ENCODE data around the gene NUP210. TPM values are rescaled to one million over a fixed set of nuclear protein-coding genes. Genes with fewer than 3 reads are reported as not detected.

The NUP210 gene
- polyA plus RNA-seq, 6 donors from 2014 or later = 10.4 to 69.3 (median 38.6) TPM

- H3K9me3 Mint-ChIP-seq = no peaks in the 10 kb centered on the region
- no peak overlapping the region for H3K4me3 Mint-ChIP-seq
- peaks cover 4 to 40% of the 10 kb centered on the region in 2 donors for H3K36me3 Mint-ChIP-seq
- H3K4me1 Mint-ChIP-seq = peaks cover 10 to 14% (median 12%) of the 10 kb centered on the region in 3 donors
- ATAC-seq (ENCODE audit: low read depth in 2 of 2) = no peak
- no peaks in the 10 kb centered on the region for H3K27me3 Mint-ChIP-seq
- no peak for DNase-seq
- peak overlapping the region in 1 of 6 donors; percentile 47 for H3K27ac Mint-ChIP-seq
Observed at GRCh38 chr3:13358051-13358450, 62.1 kb downstream of the NUP210 start.

- Mint-ChIP-seq H3K36me3 (peaks cover 4 to 41% of the 10 kb centered on the region in 2 donors), H3K9me3 (no peaks in the 10 kb centered on the region), H3K27ac (peak overlapping the region in 1 of 6 donors; percentile 63), H3K27me3 (no peaks in the 10 kb centered on the region), H3K4me3 (no peak overlapping the region), H3K4me1 (peaks cover 15 to 17% (median 17%) of the 10 kb centered on the region in 3 donors)
- ATAC-seq (ENCODE audit: low read depth in 2 of 2) (no peak), DNase-seq (no peak)
Observed at GRCh38 chr3:13357074-13357473, 63.0 kb downstream of the NUP210 start.

- H3K27ac Mint-ChIP-seq = no peak overlapping the region
- H3K36me3 Mint-ChIP-seq = peaks cover 6 to 58% of the 10 kb centered on the region in 2 donors
- DNase-seq (no peak), ATAC-seq (ENCODE audit: low read depth in 2 of 2) (no peak)
- H3K9me3 Mint-ChIP-seq = peaks cover 0 to 2% (median 0%) of the 10 kb centered on the region in 7 donors
- H3K4me3 Mint-ChIP-seq = no peak overlapping the region
- no peaks in the 10 kb centered on the region for H3K27me3 Mint-ChIP-seq
- H3K4me1 Mint-ChIP-seq = peaks cover 15 to 22% (median 17%) of the 10 kb centered on the region in 3 donors
Observed at GRCh38 chr3:13353936-13354542, 66.1 kb downstream of the NUP210 start.

- H3K4me1 Mint-ChIP-seq = peaks cover 15 to 27% (median 20%) of the 10 kb centered on the region in 3 donors
- peak overlapping the region in 3 of 6 donors; percentile 39 to 71 (median 44) for H3K27ac Mint-ChIP-seq
- DNase-seq (no peak), ATAC-seq (ENCODE audit: low read depth in 2 of 2) (no peak)
- H3K9me3 Mint-ChIP-seq = peaks cover 0 to 2% (median 0%) of the 10 kb centered on the region in 7 donors
- H3K36me3 Mint-ChIP-seq = peaks cover 6 to 56% of the 10 kb centered on the region in 2 donors
- no peak overlapping the region for H3K4me3 Mint-ChIP-seq
- no peaks in the 10 kb centered on the region for H3K27me3 Mint-ChIP-seq
Observed at GRCh38 chr3:13353506-13353905, 66.6 kb downstream of the NUP210 start.

- peaks cover 0 to 2% (median 0%) of the 10 kb centered on the region in 7 donors for H3K9me3 Mint-ChIP-seq
- peaks cover 14 to 32% (median 21%) of the 10 kb centered on the region in 3 donors for H3K4me1 Mint-ChIP-seq
- DNase-seq = no peak
- H3K4me3 Mint-ChIP-seq = no peak overlapping the region
- no peak for ATAC-seq (ENCODE audit: low read depth in 2 of 2)
- peaks cover 6 to 47% of the 10 kb centered on the region in 2 donors for H3K36me3 Mint-ChIP-seq
- H3K27me3 Mint-ChIP-seq = no peaks in the 10 kb centered on the region
- peak overlapping the region in 3 of 6 donors; percentile 28 to 62 (median 39) for H3K27ac Mint-ChIP-seq
Observed at GRCh38 chr3:13352621-13353131, 67.4 kb downstream of the NUP210 start.

- DNase-seq = no peak
- peak overlapping the region in 2 of 6 donors; percentile 79 to 86 for H3K27ac Mint-ChIP-seq
- H3K4me3 Mint-ChIP-seq = no peak overlapping the region
- H3K4me1 Mint-ChIP-seq = peaks cover 18 to 52% (median 39%) of the 10 kb centered on the region in 3 donors
- peaks cover 6 to 32% of the 10 kb centered on the region in 2 donors for H3K36me3 Mint-ChIP-seq
- ATAC-seq (ENCODE audit: low read depth in 2 of 2) = no peak
- H3K27me3 Mint-ChIP-seq = no peaks in the 10 kb centered on the region
- H3K9me3 Mint-ChIP-seq = peaks cover 0 to 2% (median 0%) of the 10 kb centered on the region in 7 donors
Observed at GRCh38 chr3:13349823-13350222, 70.3 kb downstream of the NUP210 start.

GRCh38 chr3:13348661-13349396 is 71.3 kb downstream of the NUP210 start:
- Mint-ChIP-seq H3K27ac (peak overlapping the region in 3 of 6 donors; percentile 4 to 81 (median 44)), H3K27me3 (no peaks in the 10 kb centered on the region), H3K4me3 (no peak overlapping the region), H3K36me3 (peaks cover 6 to 25% of the 10 kb centered on the region in 2 donors), H3K9me3 (peaks cover 0 to 2% (median 0%) of the 10 kb centered on the region in 7 donors), H3K4me1 (peaks cover 21 to 59% (median 34%) of the 10 kb centered on the region in 3 donors)
- no peak for DNase-seq
- no peak for ATAC-seq (ENCODE audit: low read depth in 2 of 2)

- Mint-ChIP-seq H3K27me3 (no peaks in the 10 kb centered on the region), H3K36me3 (peaks cover 6 to 25% of the 10 kb centered on the region in 2 donors)
- no peak for ATAC-seq (ENCODE audit: low read depth in 2 of 2)
Observed at GRCh38 chr3:13348100-13348499, 72.0 kb downstream of the NUP210 start.

GRCh38 chr3:13347390-13347950 is 72.7 kb downstream of the NUP210 start:
- Mint-ChIP-seq H3K9me3 (peaks cover 0 to 2% (median 0%) of the 10 kb centered on the region in 7 donors), H3K27me3 (no peaks in the 10 kb centered on the region), H3K4me1 (peaks cover 21 to 51% (median 26%) of the 10 kb centered on the region in 3 donors), H3K4me3 (peak overlapping the region in 1 of 8 donors; percentile 13), H3K27ac (peak overlapping the region in 3 of 6 donors; percentile 41 to 66 (median 59)), H3K36me3 (peaks cover 7 to 23% of the 10 kb centered on the region in 2 donors)
- ATAC-seq (ENCODE audit: low read depth in 2 of 2) (no peak), DNase-seq (no peak)

More at GRCh38 chr3:13348100-13348499, 72.0 kb downstream of the NUP210 start:
- H3K27ac Mint-ChIP-seq = peak overlapping the region in 2 of 6 donors; percentile 4 to 63
- no peak overlapping the region for H3K4me3 Mint-ChIP-seq
- DNase-seq = no peak
- H3K9me3 Mint-ChIP-seq = peaks cover 0 to 2% (median 0%) of the 10 kb centered on the region in 7 donors
- peaks cover 25 to 57% (median 31%) of the 10 kb centered on the region in 3 donors for H3K4me1 Mint-ChIP-seq

- H3K4me1 Mint-ChIP-seq = peaks cover 20 to 49% (median 25%) of the 10 kb centered on the region in 3 donors
- DNase-seq = peak; percentile 12
- H3K4me3 Mint-ChIP-seq = peak overlapping the region in 2 of 8 donors; percentile 13 to 62
- H3K9me3 Mint-ChIP-seq = peaks cover 0 to 2% (median 0%) of the 10 kb centered on the region in 7 donors
- peaks cover 10 to 27% of the 10 kb centered on the region in 2 donors for H3K36me3 Mint-ChIP-seq
- peak overlapping the region; percentile 39 to 73 (median 63) for H3K27ac Mint-ChIP-seq
- no peaks in the 10 kb centered on the region for H3K27me3 Mint-ChIP-seq
- ATAC-seq (ENCODE audit: low read depth in 2 of 2) = peak; percentile 59 to 73
Observed at GRCh38 chr3:13346481-13347389, 73.4 kb downstream of the NUP210 start.

- Mint-ChIP-seq H3K27me3 (no peaks in the 10 kb centered on the region), H3K9me3 (peaks cover 0 to 2% (median 0%) of the 10 kb centered on the region in 7 donors), H3K27ac (peak overlapping the region in 1 of 6 donors; percentile 10), H3K4me3 (no peak overlapping the region), H3K36me3 (peaks cover 6 to 27% of the 10 kb centered on the region in 2 donors), H3K4me1 (peaks cover 20 to 49% (median 29%) of the 10 kb centered on the region in 3 donors)
- ATAC-seq (ENCODE audit: low read depth in 2 of 2) (no peak), DNase-seq (no peak)
Observed at GRCh38 chr3:13345772-13346171, 74.3 kb downstream of the NUP210 start.

GRCh38 chr3:13345284-13345683 is 74.8 kb downstream of the NUP210 start:
- H3K9me3 Mint-ChIP-seq = peaks cover 0 to under 1% (median 0%) of the 10 kb centered on the region in 7 donors
- H3K27ac Mint-ChIP-seq = no peak overlapping the region
- no peak for DNase-seq
- H3K27me3 Mint-ChIP-seq = no peaks in the 10 kb centered on the region
- ATAC-seq (ENCODE audit: low read depth in 2 of 2) = no peak
- peaks cover 5 to 22% of the 10 kb centered on the region in 2 donors for H3K36me3 Mint-ChIP-seq
- peaks cover 20 to 49% (median 29%) of the 10 kb centered on the region in 3 donors for H3K4me1 Mint-ChIP-seq
- H3K4me3 Mint-ChIP-seq = peak overlapping the region in 1 of 8 donors; percentile 25

All from naive B cell (primary cell).